Measurements from ENCODE around the gene RUNX1. TPM values are rescaled to one million over a fixed set of nuclear protein-coding genes. Genes with fewer than 3 reads are reported as not detected.

RUNX1 gene
- total and polyA plus RNA-seq, 2 of the 13 experiments (the other 11 are each of a cell fraction or from before 2014, with no cell fraction given), result 5.4 to 6.4 TPM

DNA sequence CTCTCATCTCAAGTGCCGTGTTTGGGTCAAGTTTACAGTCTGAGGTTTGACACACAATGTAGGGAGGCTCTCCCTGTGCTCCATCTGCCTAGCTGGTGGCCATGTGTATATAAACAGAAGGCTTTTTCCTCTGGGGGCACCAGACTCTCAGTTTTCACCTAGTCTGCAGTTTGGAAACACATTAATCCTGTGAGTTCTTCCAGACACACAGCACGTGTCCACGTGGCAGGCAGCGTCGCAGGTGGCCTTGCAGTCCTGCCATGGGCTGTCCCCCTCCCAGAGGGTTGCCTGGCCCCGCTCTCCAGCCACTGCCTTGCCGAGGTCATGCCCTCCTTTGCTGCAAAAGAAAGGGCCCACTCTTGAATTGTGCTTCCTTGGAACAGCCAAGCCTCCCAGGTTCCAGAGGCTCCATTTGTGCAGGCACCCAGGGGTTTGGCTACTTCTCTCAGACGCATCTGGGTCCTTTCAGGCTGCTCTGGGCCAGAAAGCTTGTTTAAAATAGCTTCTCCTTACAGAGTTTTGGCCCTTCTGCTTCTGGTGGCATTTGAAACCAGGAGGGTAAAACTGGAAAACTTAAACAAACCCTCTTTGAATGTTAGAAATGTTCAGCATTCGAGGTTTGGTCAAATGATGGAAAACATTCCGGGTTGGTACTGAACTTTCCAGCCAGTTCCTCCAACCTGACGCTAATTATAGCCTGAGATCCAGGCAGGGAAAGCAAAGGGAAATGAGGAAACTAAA is 4.4 kb upstream of the RUNX1 start (continued):
- TF ChIP-seq, protein P1, sequence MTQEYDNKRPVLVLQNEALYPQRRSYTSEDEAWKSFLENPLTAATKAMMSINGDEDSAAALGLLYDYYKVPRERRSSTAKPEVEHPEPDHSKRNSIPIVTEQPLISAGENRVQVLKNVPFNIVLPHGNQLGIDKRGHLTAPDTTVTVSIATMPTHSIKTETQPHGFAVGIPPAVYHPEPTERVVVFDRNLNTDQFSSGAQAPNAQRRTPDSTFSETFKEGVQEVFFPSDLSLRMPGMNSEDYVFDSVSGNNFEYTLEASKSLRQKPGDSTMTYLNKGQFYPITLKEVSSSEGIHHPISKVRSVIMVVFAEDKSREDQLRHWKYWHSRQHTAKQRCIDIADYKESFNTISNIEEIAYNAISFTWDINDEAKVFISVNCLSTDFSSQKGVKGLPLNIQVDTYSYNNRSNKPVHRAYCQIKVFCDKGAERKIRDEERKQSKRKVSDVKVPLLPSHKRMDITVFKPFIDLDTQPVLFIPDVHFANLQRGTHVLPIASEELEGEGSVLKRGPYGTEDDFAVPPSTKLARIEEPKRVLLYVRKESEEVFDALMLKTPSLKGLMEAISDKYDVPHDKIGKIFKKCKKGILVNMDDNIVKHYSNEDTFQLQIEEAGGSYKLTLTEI (CRISPR knock-in tag; conservative IDR thresholded peaks at IDR 0.05), result no peak
- TF ChIP-seq NR2F6 (IDR thresholded peaks at IDR 0.05) (no peak), NR2F6 (CRISPR knock-in tag; IDR thresholded peaks at IDR 0.05) (peak; percentile 31; the same call in 1 of the 2 replicates), REXO4 (CRISPR knock-in tag; IDR thresholded peaks at IDR 0.05; ENCODE audit: borderline replicate concordance) (no peak), ZNF468 (CRISPR knock-in tag; IDR thresholded peaks at IDR 0.05) (no peak), KDM5B (CRISPR knock-in tag; IDR thresholded peaks at IDR 0.05; ENCODE audit: borderline replicate concordance) (peak; percentile 32; the same call in 1 of the 2 replicates), HIVEP1 (CRISPR knock-in tag; IDR thresholded peaks at IDR 0.05) (peak; percentile 58; the same call in 1 of the 2 replicates), PRDM10 (CRISPR knock-in tag; IDR thresholded peaks at IDR 0.05; ENCODE audit: low read depth) (no peak), MXD3 (CRISPR knock-in tag; IDR thresholded peaks at IDR 0.05) (peak; percentile 64; the same call in 1 of the 2 replicates), ZNF709 (CRISPR knock-in tag; IDR thresholded peaks at IDR 0.05) (no peak), SOX6 (IDR thresholded peaks at IDR 0.05) (no peak), SOX6 (CRISPR knock-in tag; IDR thresholded peaks at IDR 0.05) (peak; percentile 33; the same call in 1 of the 2 replicates), MNT (IDR thresholded peaks at IDR 0.05) (0 out of 2 replicates have a peak, but pooled peaks have one; percentile 15), ATF5 (CRISPR knock-in tag; IDR thresholded peaks at IDR 0.05; ENCODE audit: low read depth) (no peak), MYNN (CRISPR knock-in tag; IDR thresholded peaks at IDR 0.05; ENCODE audit: low read depth) (0 out of 2 replicates have a peak, but pooled peaks have one; percentile 42)
- TF ChIP-seq, protein P2, sequence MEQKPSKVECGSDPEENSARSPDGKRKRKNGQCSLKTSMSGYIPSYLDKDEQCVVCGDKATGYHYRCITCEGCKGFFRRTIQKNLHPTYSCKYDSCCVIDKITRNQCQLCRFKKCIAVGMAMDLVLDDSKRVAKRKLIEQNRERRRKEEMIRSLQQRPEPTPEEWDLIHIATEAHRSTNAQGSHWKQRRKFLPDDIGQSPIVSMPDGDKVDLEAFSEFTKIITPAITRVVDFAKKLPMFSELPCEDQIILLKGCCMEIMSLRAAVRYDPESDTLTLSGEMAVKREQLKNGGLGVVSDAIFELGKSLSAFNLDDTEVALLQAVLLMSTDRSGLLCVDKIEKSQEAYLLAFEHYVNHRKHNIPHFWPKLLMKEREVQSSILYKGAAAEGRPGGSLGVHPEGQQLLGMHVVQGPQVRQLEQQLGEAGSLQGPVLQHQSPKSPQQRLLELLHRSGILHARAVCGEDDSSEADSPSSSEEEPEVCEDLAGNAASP (CRISPR knock-in tag; IDR thresholded peaks at IDR 0.05; ENCODE audit: borderline replicate concordance), result peak; percentile 39; the same call in 1 of the 2 replicates
- TF ChIP-seq, protein P3, sequence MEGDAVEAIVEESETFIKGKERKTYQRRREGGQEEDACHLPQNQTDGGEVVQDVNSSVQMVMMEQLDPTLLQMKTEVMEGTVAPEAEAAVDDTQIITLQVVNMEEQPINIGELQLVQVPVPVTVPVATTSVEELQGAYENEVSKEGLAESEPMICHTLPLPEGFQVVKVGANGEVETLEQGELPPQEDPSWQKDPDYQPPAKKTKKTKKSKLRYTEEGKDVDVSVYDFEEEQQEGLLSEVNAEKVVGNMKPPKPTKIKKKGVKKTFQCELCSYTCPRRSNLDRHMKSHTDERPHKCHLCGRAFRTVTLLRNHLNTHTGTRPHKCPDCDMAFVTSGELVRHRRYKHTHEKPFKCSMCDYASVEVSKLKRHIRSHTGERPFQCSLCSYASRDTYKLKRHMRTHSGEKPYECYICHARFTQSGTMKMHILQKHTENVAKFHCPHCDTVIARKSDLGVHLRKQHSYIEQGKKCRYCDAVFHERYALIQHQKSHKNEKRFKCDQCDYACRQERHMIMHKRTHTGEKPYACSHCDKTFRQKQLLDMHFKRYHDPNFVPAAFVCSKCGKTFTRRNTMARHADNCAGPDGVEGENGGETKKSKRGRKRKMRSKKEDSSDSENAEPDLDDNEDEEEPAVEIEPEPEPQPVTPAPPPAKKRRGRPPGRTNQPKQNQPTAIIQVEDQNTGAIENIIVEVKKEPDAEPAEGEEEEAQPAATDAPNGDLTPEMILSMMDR (CRISPR knock-in tag; IDR thresholded peaks at IDR 0.05), result peak; percentile 36

Measured in HepG2 (cell line).